ENCODE data around the gene SNCB. TPM values are rescaled to one million over a fixed set of nuclear protein-coding genes. Genes with fewer than 3 reads are reported as not detected.

Gene SNCB
- total RNA-seq, 1 donor = not detected

DNA sequence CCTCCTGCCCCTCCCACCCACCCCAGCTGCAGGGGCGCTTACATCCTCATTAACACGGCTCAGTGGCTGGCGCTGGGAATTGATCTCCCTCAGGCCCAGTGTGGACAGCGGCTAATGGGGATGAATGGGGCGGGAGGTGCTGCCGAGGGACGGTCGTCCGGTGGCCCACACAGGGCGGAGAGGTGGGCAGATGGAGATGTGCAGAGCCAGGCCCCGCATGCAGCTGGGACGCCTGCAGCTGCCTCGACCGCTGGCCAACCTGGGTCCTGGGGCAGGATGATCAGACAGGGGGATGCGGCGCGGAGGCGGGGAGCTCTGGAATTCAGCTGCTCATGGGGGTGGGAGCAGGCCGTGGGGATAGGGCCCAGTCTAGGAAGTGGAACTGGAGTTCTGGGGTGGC, 34.6 kb upstream of the SNCB start:
- peaks cover 3% of the 10 kb centered on the region for H3K4me1 ChIP-seq (ENCODE audit: insufficient read depth, low read length)
- H3K9me3 ChIP-seq (ENCODE audit: low read depth, low read length) = no peaks in the 10 kb centered on the region
- no peak overlapping the region for H3K4me3 ChIP-seq (ENCODE audit: low read length)
- no peaks in the 10 kb centered on the region for H3K27me3 ChIP-seq (ENCODE audit: insufficient read depth, low read length)

DNA sequence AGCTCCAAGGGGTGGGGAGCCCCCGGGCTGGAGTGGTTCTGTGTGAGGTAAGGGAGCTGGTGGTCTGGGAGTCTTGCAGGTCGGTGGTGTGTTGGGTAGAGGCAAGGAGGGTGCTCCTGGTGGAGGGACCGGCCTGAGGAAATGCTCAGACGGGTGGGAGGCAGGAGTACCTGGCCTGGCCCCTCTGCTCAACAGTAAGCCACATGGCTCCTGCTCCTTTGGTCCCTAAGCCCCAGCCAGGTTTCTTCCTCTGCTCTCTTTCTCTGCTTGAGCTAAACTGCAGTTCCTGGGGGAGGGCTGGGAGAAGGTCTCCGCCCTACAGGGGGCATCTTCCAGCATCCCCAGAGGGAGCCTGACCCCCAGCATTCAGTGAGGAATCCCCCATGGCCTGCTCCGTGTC, 34.1 kb upstream of the SNCB start:
- H3K27me3 ChIP-seq (ENCODE audit: insufficient read depth, low read length) = no peaks in the 10 kb centered on the region
- H3K9me3 ChIP-seq (ENCODE audit: low read depth, low read length) = no peaks in the 10 kb centered on the region
- H3K4me1 ChIP-seq (ENCODE audit: insufficient read depth, low read length) = peaks cover 3% of the 10 kb centered on the region
- no peak overlapping the region for H3K4me3 ChIP-seq (ENCODE audit: low read length)

DNA sequence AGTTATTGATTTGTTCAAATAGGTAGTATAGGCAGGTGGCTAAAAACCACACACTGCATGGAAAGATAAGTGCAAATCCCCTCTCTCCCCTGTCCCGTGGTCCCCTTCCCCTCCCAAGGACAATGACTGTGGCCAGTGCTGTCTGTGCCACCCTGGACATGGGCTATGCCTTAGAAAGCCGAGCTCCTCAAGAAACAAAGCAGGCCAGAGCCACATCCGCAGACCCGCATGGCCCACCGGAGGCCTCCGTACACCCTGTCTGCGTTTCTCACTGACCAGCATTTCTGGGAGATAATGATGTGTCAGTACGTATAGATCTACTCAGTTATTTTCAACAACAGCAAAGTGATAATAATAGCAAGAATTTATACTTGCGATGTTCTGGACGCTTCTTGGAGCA, 33.2 kb upstream of the SNCB start:
- no peak overlapping the region for H3K4me3 ChIP-seq (ENCODE audit: low read length)

DNA sequence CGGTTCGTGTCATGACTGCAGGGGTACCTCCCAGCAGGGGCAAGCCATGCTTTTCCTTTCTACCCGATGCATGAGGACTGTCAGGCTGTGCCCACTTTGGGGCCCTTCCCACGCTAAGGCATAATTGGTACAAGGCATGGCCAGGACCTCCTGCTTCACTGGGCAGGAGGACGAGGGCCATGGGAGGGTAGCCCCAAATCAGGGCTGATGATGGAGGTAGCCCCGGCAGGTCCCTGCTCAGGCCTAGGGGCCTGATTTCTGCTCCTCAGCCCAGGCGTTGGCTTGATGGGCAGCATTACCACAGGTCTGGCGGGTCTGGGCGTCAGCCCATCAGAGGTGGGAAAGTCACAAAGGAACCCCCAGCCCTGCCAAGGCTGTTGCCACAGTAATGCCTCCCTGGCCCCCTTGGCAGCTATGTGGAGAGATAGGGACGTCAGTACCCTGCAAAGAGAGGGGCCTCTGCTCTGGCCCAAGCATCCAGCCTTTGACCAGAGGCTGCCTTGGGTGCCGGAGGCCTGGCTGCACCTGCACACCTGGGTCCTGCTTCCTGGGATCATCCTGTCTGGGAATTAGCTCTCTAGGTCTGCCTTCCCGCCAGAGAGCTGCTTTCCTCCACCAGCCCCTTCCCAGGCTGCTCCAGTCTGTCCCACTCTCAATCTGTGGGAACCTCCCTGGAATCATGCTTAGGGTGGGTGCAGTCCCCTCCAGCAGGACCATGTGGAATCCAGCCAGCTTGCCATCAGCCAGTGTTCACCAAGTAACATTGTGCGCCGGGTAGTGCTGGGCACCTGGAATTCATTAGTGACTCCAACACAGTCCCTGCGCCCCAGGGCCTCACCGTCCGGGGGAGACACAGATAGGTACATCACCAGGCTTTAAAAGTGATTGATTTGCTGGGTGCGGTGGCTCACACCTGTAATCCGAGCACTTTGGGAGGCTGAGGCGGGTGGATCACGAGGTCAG, 32.3 kb upstream of the SNCB start:
- H3K27me3 ChIP-seq (ENCODE audit: insufficient read depth, low read length) = no peaks in the 10 kb centered on the region
- no peaks in the 10 kb centered on the region for H3K9me3 ChIP-seq (ENCODE audit: low read depth, low read length)
- peaks cover 18% of the 10 kb centered on the region for H3K4me1 ChIP-seq (ENCODE audit: insufficient read depth, low read length)
- H3K4me3 ChIP-seq (ENCODE audit: low read length) = no peak overlapping the region

More for the DNA sequence above, 33.2 kb upstream of the SNCB start:
- Histone ChIP-seq H3K9me3 (ENCODE audit: low read depth, low read length) (no peaks in the 10 kb centered on the region), H3K27me3 (ENCODE audit: insufficient read depth, low read length) (no peaks in the 10 kb centered on the region), H3K4me1 (ENCODE audit: insufficient read depth, low read length) (peaks cover 12% of the 10 kb centered on the region)

DNA sequence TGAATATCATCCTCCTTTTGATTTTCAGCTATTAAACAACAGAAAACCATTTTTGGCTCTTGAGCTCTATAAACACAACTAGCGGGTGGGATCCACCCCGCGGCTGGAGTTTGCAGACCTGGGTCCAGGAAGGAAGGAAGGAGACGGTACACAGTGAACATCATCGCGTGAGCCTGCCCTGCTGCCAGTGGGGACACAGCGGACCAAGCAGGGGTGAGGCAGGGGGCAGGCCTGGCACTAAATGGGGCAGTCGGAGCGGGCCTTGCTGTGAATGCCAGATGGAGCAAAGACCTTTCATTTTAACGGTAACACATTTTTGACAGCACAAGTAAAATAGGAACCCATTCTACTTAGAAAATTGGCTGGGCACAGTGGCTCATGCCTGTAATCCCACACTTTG, 31.3 kb upstream of the SNCB start:
- Histone ChIP-seq H3K9me3 (ENCODE audit: low read depth, low read length) (no peaks in the 10 kb centered on the region), H3K4me3 (ENCODE audit: low read length) (no peak overlapping the region), H3K4me1 (ENCODE audit: insufficient read depth, low read length) (peaks cover 18% of the 10 kb centered on the region), H3K27me3 (ENCODE audit: insufficient read depth, low read length) (no peaks in the 10 kb centered on the region)

DNA sequence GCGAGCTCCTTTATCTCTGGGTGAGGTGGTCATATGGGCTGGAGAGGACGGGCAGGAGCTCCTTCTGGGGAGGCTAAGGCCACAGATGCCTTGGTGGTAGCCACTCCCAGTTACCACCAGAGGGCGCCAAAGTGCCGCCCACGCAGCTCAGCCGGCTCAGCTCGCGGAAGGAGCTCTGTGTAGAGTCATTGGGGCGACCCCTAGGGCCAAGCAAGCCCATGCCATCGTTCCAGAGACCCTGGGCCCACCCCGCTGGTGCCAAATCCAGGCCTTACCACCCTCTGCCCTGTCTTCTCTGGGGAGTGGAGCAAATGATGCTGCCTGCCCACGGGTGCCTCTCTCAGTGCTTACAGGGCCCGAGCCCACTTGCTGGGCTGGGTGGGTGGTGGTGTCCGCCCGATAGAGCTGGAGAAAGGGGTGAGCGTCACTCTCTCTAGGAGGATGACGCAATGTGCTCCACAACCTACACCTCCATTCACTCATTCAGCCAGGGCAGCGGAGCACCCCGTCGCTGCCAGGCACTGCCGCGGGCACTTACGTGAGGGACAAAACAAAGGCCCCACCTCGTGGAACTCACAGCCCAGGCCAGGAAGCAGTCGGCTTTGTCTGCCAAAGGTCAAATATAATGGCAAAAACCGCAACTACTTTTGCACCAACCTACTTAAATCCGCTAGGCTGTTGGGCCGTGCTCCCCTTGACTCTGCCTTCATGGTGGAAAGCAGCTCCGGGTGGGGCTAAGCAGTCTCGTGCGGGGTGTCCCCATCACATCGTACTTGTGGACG, 30.7 kb upstream of the SNCB start:
- Histone ChIP-seq H3K9me3 (ENCODE audit: low read depth, low read length) (no peaks in the 10 kb centered on the region), H3K4me1 (ENCODE audit: insufficient read depth, low read length) (peaks cover 18% of the 10 kb centered on the region), H3K4me3 (ENCODE audit: low read length) (no peak overlapping the region), H3K27me3 (ENCODE audit: insufficient read depth, low read length) (no peaks in the 10 kb centered on the region)

DNA sequence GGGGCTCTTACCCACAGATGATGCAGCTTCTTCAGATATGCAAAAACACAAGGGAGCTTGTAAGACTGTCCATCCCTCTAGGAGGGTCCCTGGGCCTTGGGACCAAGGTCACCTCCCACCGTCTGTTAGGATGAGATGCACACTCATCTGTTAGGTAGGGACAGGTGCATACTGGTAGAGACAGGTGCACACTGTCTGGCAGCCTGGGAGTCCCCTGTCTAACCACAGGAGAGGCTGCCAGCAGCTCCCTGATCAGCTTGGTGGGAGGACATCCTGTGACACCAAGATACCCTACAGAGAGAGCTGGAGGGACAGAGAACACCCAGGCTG, 30.2 kb upstream of the SNCB start:
- H3K4me1 ChIP-seq (ENCODE audit: insufficient read depth, low read length) = peaks cover 18% of the 10 kb centered on the region
- no peaks in the 10 kb centered on the region for H3K9me3 ChIP-seq (ENCODE audit: low read depth, low read length)
- H3K27me3 ChIP-seq (ENCODE audit: insufficient read depth, low read length) = no peaks in the 10 kb centered on the region
- H3K4me3 ChIP-seq (ENCODE audit: low read length) = no peak overlapping the region

DNA sequence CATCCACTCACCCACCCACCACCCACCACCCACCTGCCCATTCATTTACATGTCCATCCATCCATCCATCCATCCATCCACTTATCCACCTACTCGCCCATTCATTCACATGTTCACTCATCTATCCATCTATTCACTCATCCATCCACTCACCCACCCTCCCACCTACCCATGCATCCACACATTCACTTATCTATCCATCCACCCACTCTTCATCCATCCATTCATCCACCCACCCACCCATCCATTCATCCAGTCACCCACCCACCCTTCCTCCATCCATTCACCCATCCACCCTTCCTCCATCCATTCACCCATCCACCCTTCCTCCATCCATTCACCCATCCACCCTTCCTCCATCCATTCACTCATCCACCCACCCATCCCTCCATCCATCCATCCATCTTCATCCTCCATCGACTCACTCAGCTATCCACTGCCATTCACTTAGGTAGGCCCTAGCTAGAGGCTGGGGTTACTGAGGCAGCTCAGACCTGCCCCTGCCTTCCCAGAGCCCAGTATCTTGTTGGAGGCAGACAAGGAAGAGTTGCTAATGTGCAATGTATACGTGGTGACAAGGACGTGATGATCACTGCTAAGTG, 29.6 kb upstream of the SNCB start:
- no peaks in the 10 kb centered on the region for H3K9me3 ChIP-seq (ENCODE audit: low read depth, low read length)
- H3K27me3 ChIP-seq (ENCODE audit: insufficient read depth, low read length) = no peaks in the 10 kb centered on the region
- H3K4me1 ChIP-seq (ENCODE audit: insufficient read depth, low read length) = peaks cover 18% of the 10 kb centered on the region

DNA sequence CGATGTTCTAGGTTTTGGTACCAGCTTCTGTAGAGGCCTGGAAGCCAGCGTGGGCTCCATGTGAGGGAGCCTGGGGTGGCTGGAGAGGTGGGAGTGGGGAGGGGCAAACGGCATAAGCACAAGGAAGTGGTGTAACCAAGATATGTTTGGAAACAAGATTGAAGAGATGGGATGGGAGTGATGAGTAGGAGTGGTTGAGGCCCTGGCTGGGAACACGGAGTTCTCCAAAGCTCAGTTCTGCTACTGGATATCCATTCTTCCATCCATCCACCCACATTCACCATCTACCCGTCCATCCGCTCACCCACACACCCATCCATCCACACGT, 29.1 kb upstream of the SNCB start:
- Histone ChIP-seq H3K9me3 (ENCODE audit: low read depth, low read length) (no peaks in the 10 kb centered on the region), H3K4me1 (ENCODE audit: insufficient read depth, low read length) (peaks cover 18% of the 10 kb centered on the region), H3K4me3 (ENCODE audit: low read length) (no peak overlapping the region), H3K27me3 (ENCODE audit: insufficient read depth, low read length) (no peaks in the 10 kb centered on the region)

More for the DNA sequence above, 29.6 kb upstream of the SNCB start:
- H3K4me3 ChIP-seq (ENCODE audit: low read length) = no peak overlapping the region

DNA sequence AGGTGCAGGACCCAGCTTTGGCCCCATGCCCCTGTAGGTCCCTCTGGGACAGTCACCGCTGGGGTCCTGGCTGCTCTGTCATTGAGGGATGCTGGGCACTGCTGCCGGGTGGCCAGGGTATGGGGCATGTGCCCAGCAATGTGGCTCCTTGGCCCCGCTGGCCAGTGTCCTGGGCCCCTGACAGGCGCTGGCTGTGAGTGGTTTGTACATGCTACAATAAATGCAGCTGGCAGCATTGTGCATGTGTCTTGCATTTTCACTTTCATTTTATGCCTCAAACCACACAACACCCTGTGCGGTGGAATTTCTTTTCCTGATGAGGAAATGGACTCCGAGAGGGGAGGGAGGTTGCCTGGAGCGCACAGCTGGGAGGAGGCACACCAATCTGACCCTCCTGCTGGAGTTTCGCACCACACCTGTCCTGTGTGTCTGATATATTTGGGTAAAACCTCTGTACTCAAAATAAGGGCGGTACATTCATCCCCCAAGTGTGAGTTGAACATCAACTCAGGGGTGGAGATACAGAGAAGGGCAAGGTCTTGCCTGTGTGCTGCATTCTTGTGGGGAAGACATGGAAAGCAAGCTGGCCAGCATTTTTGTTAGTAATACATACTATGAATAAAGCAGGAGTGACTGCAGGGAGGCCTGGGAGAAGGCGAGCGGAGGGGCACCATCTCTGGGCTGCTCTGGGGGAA, 28.6 kb upstream of the SNCB start:
- Histone ChIP-seq H3K4me3 (ENCODE audit: low read length) (no peak overlapping the region), H3K9me3 (ENCODE audit: low read depth, low read length) (no peaks in the 10 kb centered on the region), H3K4me1 (ENCODE audit: insufficient read depth, low read length) (peaks cover 18% of the 10 kb centered on the region), H3K27me3 (ENCODE audit: insufficient read depth, low read length) (no peaks in the 10 kb centered on the region)

DNA sequence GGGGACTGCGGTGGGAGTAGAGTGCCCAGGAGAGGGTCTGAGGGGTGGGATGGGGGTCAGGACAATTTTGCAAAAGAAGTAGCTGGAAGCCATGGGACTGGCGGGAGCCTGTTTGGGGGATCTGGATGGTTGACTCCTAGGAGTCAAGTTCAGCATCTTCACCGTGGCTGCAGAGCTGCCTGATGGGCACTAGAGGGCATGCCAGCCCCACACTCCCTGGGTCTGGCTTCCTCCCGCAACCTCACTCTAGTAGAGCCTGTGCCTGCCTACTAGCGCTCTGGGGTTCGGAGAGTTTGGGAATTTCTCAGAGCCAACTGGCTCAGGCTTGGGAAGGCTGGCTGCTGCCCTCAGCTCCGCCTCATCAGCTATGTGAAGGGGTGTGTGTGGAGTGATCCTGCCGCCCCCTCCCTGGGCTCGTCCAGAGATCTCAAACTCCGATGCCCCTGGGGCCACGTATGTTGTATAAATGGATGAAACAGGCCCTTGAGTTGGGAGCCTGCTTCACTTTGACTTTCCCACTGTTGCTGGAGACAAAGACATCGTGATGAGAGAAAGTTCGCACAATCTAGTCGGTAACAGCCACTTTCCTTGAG, 27.8 kb upstream of the SNCB start:
- Histone ChIP-seq H3K4me3 (ENCODE audit: low read length) (no peak overlapping the region), H3K4me1 (ENCODE audit: insufficient read depth, low read length) (peaks cover 24% of the 10 kb centered on the region), H3K27me3 (ENCODE audit: insufficient read depth, low read length) (no peaks in the 10 kb centered on the region), H3K9me3 (ENCODE audit: low read depth, low read length) (no peaks in the 10 kb centered on the region)

DNA sequence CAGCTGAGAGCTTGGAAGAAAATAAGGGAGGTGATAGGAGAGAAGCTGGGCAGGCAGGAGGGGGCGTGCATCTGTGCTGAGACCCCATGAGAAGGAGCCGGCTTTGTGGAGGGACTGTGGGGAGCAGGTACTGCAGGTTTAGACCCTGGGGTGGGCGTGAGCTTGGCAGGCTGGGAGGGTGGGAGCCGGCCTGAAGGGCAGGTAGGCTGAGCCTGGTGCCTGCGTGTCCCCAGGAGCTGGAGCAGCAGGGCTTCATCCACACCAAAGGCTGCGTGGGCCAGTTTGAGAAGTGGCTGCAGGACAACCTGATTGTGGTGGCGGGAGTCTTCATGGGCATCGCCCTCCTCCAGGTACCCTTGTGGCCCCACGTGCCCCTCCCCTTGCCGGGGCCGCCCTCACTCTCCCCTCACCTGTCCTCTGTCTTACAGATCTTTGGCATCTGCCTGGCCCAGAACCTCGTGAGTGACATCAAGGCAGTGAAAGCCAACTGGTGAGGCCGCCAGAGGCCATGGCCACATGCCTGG, 26.2 kb upstream of the SNCB start:
- Histone ChIP-seq H3K4me3 (ENCODE audit: low read length) (no peak overlapping the region), H3K27me3 (ENCODE audit: insufficient read depth, low read length) (no peaks in the 10 kb centered on the region), H3K4me1 (ENCODE audit: insufficient read depth, low read length) (peaks cover 40% of the 10 kb centered on the region), H3K9me3 (ENCODE audit: low read depth, low read length) (no peaks in the 10 kb centered on the region)

DNA sequence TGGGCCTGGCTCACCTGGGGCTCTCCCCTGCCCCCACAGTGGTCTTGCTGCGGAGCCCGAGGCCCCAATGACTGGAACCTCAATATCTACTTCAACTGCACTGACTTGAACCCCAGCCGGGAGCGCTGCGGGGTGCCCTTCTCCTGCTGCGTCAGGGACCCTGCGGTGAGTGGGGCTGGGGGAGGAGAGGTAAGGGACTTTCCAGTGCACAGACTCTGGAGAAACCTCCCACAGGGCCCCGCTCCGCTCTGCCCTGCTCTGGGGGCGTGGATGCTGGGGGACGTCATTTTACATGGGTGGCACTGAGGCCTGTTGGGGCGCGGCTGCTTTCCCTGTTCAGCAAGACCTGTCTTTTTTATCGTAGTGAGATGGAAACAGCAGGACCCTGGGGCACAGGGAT, 24.5 kb upstream of the SNCB start:
- H3K4me1 ChIP-seq (ENCODE audit: insufficient read depth, low read length) = peaks cover 38% of the 10 kb centered on the region
- no peak overlapping the region for H3K4me3 ChIP-seq (ENCODE audit: low read length)
- H3K27me3 ChIP-seq (ENCODE audit: insufficient read depth, low read length) = no peaks in the 10 kb centered on the region
- H3K9me3 ChIP-seq (ENCODE audit: low read depth, low read length) = no peaks in the 10 kb centered on the region

Data from mononuclear cell (primary cell).